ENCODE measurements around the gene KCNK6. TPM values are rescaled to one million over a fixed set of nuclear protein-coding genes. Genes with fewer than 3 reads are reported as not detected.

The KCNK6 gene
- total RNA-seq, 1 donor from 2014 or later = 13.1 TPM

- DNase-seq = no peak
- H3K27ac ChIP-seq = peak overlapping the region; percentile 89
- peaks cover 25% of the 10 kb centered on the region for H3K36me3 ChIP-seq
- TF ChIP-seq CTCF (IDR thresholded peaks at IDR 0.05) = no peak
- H3K4me3 ChIP-seq = peak overlapping the region; percentile 82
- no peaks in the 10 kb centered on the region for H3K9me3 ChIP-seq
- peak; percentile 0 for ATAC-seq
- H3K4me1 ChIP-seq = peaks cover 16% of the 10 kb centered on the region
- intact Hi-C loops (cut with DNase I) = no loop called here
- no peaks in the 10 kb centered on the region for H3K27me3 ChIP-seq
Observed at GRCh38 chr19:38375098-38375493, 55.5 kb downstream of the KCNK6 start.

GRCh38 chr19:38375748-38376147 is 56.1 kb downstream of the KCNK6 start:
- TF ChIP-seq CTCF (IDR thresholded peaks at IDR 0.05) = no peak
- Histone ChIP-seq H3K27me3 (no peaks in the 10 kb centered on the region), H3K27ac (peak overlapping the region; percentile 89), H3K36me3 (peaks cover 30% of the 10 kb centered on the region), H3K4me3 (peak overlapping the region; percentile 82), H3K4me1 (peaks cover 16% of the 10 kb centered on the region), H3K9me3 (no peaks in the 10 kb centered on the region)
- intact Hi-C loops (cut with DNase I) = no loop called here
- DNase-seq (no peak), ATAC-seq (no peak)

- TF ChIP-seq CTCF (IDR thresholded peaks at IDR 0.05) = no peak
- Histone ChIP-seq H3K4me3 (no peak overlapping the region), H3K36me3 (peaks cover 38% of the 10 kb centered on the region), H3K27ac (no peak overlapping the region), H3K4me1 (peaks cover 16% of the 10 kb centered on the region), H3K9me3 (no peaks in the 10 kb centered on the region), H3K27me3 (no peaks in the 10 kb centered on the region)
- DNase-seq (no peak), ATAC-seq (no peak)
- intact Hi-C loops (cut with DNase I) = no loop called here
Observed at GRCh38 chr19:38376576-38376975, 56.9 kb downstream of the KCNK6 start.

DNA sequence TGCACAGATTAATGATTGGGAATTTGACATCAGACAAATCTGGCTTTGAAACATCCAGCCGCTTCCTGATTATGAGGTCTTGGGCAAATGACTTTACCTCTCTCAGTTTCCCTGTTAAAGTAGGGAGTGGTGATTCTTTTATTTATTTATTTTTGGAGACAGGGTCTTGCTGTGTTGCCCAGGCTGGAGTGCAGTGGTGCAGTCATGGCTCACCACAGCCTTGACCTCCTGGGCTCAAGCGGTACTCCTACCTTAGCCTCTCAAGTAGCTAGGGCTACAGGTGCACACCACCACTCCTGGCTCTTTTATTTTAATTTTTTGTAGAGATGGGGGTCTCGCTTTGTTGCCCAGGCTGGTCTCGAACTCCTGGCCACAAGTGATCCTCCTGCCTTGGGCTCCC is 57.4 kb downstream of the KCNK6 start:
- Histone ChIP-seq H3K4me3 (no peak overlapping the region), H3K27me3 (no peaks in the 10 kb centered on the region), H3K4me1 (peaks cover 16% of the 10 kb centered on the region), H3K36me3 (peaks cover 43% of the 10 kb centered on the region), H3K9me3 (no peaks in the 10 kb centered on the region), H3K27ac (no peak overlapping the region)
- DNase-seq = no peak
- no peak for TF ChIP-seq CTCF (IDR thresholded peaks at IDR 0.05)
- ATAC-seq = no peak
- intact Hi-C loops (cut with DNase I) = no loop called here

DNA sequence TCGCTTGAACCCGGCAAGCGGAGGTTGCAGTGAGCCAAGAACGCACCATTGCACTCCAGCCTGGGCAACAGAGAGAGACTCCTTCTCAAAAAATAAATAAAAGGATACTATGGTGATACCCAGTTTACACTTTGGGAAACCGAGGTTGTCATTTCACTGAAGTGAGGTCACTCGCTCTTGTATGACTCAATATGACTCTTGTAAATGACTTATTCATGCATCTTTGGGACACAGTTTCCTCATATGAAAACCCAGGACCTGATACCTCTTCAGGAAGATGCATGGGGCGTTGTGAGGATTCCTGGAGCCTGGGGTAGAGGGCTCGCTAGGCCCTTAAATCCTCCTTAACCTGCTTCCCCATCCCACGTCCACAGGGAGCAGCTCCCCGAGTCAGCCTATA is 59.2 kb downstream of the KCNK6 start:
- intact Hi-C loops (cut with DNase I) = no loop called here
- TF ChIP-seq CTCF (IDR thresholded peaks at IDR 0.05) = no peak
- no peaks in the 10 kb centered on the region for H3K27me3 ChIP-seq
- no peaks in the 10 kb centered on the region for H3K9me3 ChIP-seq
- H3K4me3 ChIP-seq = no peak overlapping the region
- peaks cover 16% of the 10 kb centered on the region for H3K4me1 ChIP-seq
- DNase-seq = no peak
- H3K36me3 ChIP-seq = peaks cover 61% of the 10 kb centered on the region
- ATAC-seq = no peak
- H3K27ac ChIP-seq = no peak overlapping the region

DNA sequence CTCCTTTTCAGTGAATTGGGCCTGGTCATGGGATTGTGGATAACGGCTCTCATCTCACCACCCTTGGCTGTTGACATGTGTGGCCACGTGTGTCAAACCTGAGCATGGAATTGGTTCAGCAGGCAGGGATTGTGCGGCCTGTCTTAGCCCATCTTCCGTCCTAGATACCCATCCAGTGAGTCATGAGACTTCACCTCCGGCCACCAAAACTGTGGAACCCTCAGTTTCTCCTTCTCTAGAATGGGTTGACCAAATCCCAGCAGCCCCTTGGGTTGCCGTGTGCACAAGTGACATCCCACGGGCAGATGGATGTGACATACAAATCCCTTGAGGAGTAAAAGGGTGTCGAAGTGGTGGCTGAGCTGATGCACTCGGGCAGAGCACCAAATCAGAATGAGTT is 61.5 kb downstream of the KCNK6 start:
- ATAC-seq (no peak), DNase-seq (no peak)
- Histone ChIP-seq H3K27me3 (no peaks in the 10 kb centered on the region), H3K4me1 (peaks cover 5% of the 10 kb centered on the region), H3K36me3 (peaks cover 64% of the 10 kb centered on the region), H3K9me3 (no peaks in the 10 kb centered on the region), H3K4me3 (no peak overlapping the region), H3K27ac (no peak overlapping the region)
- no peak for TF ChIP-seq CTCF (IDR thresholded peaks at IDR 0.05)
- intact Hi-C loops (cut with DNase I) = no loop called here
